CD4-positive, alpha-beta T cell (primary cell): ENCODE data around the gene POLDIP3. TPM values are rescaled to one million over a fixed set of nuclear protein-coding genes. Genes with fewer than 3 reads are reported as not detected.

Experiments
- ATAC-seq: fragments of 200-7000 bp; cut with Tn5 transposase; one replicate; pipeline ENCODE4 v1.10.0; 2022; ENCODE audit warnings: mild to moderate bottlenecking; ENCODE audit not compliant: poor library complexity
- CTCF ChIA-PET: fragments of 350-600 bp; sonication (Branson Sonifier 250); formaldehyde crosslinking; loops from one replicate; lab custom pipeline; 2021; ENCODE audit warnings: antibody characterized with exemption, inconsistent platforms; lab: Charles Lee
- POLR2A ChIA-PET: fragments of 350-600 bp; sonication (Branson Sonifier 250); formaldehyde crosslinking; loops from one replicate; lab custom pipeline; 2021; ENCODE audit warnings: antibody characterized with exemption, inconsistent platforms; lab: Charles Lee
- DNase-seq, 14 experiments: peaks; one replicate each; pipeline ENCODE4 v3.0.0-alpha.2; 2013 to 2020; ENCODE audit warnings: mixed read lengths in 2 of 14
- H3K27ac ChIP-seq, 2 donors: one replicate each; pipeline versions ENCODE4 v1.5.1 to v1.7.0; 2013; ENCODE audit warnings: low read length in 2 of 2, low read depth in 1 of 2, mild to moderate bottlenecking in 1 of 2
- H3K27me3 ChIP-seq, 2 experiments: 1 replicate in 1 of 2; 2 replicates in 1 of 2; pipeline versions ENCODE4 v1.6.1 to v1.7.0; 2013; ENCODE audit warnings: low read length in 2 of 2, control low read depth in 1 of 2, mild to moderate bottlenecking in 1 of 2, moderate library complexity in 1 of 2; ENCODE audit not compliant: insufficient read depth in 2 of 2, control insufficient read depth in 1 of 2
- H3K36me3 ChIP-seq: one replicate; pipeline ENCODE4 v1.6.1; 2013; ENCODE audit warnings: low read length, control low read depth; ENCODE audit not compliant: insufficient read depth
- H3K4me1 ChIP-seq: one replicate; pipeline ENCODE4 v1.6.1; 2013; ENCODE audit warnings: low read length, control low read depth; ENCODE audit not compliant: insufficient read depth
- H3K4me3 ChIP-seq: one replicate; pipeline ENCODE4 v1.5.1; 2013; ENCODE audit warnings: mild to moderate bottlenecking, low read length, moderate library complexity
- H3K9me3 ChIP-seq, 2 experiments: 1 replicate in 1 of 2; 2 replicates in 1 of 2; pipeline versions ENCODE4 v1.6.1 to v1.7.0; 2013; ENCODE audit warnings: low read length in 2 of 2, mild to moderate bottlenecking in 2 of 2, control low read depth in 1 of 2, moderate library complexity in 1 of 2; ENCODE audit not compliant: control insufficient read depth in 1 of 2, insufficient read depth in 1 of 2
- H3K27ac Mint-ChIP-seq: one replicate; pipeline ENCODE4 v1.8.0; 2020; ENCODE audit warnings: mixed read lengths
- H3K27me3 Mint-ChIP-seq: one replicate; pipeline ENCODE4 v1.8.0; 2021; ENCODE audit warnings: mixed read lengths
- H3K36me3 Mint-ChIP-seq: one replicate; pipeline ENCODE4 v1.8.0; 2021; ENCODE audit warnings: low read depth, mixed read lengths
- H3K4me1 Mint-ChIP-seq: one replicate; pipeline ENCODE4 v1.8.0; 2021; ENCODE audit warnings: low read depth, mixed read lengths
- H3K4me3 Mint-ChIP-seq: one replicate; pipeline ENCODE4 v1.8.0; 2020; ENCODE audit warnings: mild to moderate bottlenecking, mixed read lengths
- H3K9me3 Mint-ChIP-seq: one replicate; pipeline ENCODE4 v1.8.0; 2020; ENCODE audit warnings: mixed read lengths
- intact Hi-C, 2 experiments: fragments of 100-400 bp; cut with DNase I in 1 of 2; cut with micrococcal nuclease in 1 of 2; formaldehyde crosslinking; loops; one replicate each; pipeline versions ENCODE4 v1.15.1 to v1.9.0; 2023 to 2025; cut with DNase I, micrococcal nuclease
- total RNA-seq, 174 experiments: library from RNA in 2 of 174; stranded (reverse) in 2 of 174; gene quantifications; one replicate each; pipeline ENCODE4 v1.2.3 and lab custom pipeline; 2021 to 2026
- TF ChIP-seq, protein P1 (sequence below): fragments of 200-600 bp; IDR thresholded peaks from one replicate; pipeline ENCODE4 v1.8.0; 2022; ENCODE audit warnings: antibody characterized with exemption, mild to moderate bottlenecking

The POLDIP3 gene
- total RNA-seq, 2 experiments from 2014 or later = 77.7 to 80.7 TPM

DNA sequence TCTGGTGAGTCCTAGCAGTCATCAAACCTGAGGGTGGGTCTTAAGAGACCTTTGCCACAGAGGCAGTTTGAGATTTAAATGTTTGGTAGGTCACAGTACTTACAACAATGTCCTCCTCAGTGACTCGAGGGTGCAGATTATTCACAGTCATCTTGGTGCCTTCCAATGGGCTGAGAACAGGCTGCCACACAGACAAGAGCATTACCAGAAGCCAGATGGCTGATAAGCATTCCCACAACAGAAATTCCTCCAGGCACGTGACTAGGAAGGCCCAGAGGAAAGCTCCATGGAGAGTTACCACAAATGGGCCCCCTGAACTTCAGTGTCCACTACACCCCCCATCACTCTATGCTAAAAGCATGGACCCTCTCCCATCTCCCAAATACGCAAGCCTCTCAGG, 19.2 kb downstream of the POLDIP3 start:
- Histone ChIP-seq H3K36me3 (peaks cover 85% of the 10 kb centered on the region), H3K4me1 (no peaks in the 10 kb centered on the region), H3K4me3 (no peak overlapping the region), H3K27me3 (no peaks in the 10 kb centered on the region), H3K27ac (no peak overlapping the region), H3K9me3 (no peaks in the 10 kb centered on the region)
- H3K27me3 Mint-ChIP-seq = no peaks in the 10 kb centered on the region
- no peaks in the 10 kb centered on the region for H3K9me3 Mint-ChIP-seq
- TF ChIP-seq, protein P1, sequence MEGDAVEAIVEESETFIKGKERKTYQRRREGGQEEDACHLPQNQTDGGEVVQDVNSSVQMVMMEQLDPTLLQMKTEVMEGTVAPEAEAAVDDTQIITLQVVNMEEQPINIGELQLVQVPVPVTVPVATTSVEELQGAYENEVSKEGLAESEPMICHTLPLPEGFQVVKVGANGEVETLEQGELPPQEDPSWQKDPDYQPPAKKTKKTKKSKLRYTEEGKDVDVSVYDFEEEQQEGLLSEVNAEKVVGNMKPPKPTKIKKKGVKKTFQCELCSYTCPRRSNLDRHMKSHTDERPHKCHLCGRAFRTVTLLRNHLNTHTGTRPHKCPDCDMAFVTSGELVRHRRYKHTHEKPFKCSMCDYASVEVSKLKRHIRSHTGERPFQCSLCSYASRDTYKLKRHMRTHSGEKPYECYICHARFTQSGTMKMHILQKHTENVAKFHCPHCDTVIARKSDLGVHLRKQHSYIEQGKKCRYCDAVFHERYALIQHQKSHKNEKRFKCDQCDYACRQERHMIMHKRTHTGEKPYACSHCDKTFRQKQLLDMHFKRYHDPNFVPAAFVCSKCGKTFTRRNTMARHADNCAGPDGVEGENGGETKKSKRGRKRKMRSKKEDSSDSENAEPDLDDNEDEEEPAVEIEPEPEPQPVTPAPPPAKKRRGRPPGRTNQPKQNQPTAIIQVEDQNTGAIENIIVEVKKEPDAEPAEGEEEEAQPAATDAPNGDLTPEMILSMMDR = no peak
- DNase-seq (no peak), ATAC-seq (no peak)
- H3K4me1 Mint-ChIP-seq = no peaks in the 10 kb centered on the region
- ChIA-PET CTCF (no interaction called here), POLR2A (no interaction called here)
- no peak overlapping the region for H3K4me3 Mint-ChIP-seq
- H3K36me3 Mint-ChIP-seq = peaks cover 94% of the 10 kb centered on the region
- no peak overlapping the region for H3K27ac Mint-ChIP-seq
- intact Hi-C loops = no loop called here

DNA sequence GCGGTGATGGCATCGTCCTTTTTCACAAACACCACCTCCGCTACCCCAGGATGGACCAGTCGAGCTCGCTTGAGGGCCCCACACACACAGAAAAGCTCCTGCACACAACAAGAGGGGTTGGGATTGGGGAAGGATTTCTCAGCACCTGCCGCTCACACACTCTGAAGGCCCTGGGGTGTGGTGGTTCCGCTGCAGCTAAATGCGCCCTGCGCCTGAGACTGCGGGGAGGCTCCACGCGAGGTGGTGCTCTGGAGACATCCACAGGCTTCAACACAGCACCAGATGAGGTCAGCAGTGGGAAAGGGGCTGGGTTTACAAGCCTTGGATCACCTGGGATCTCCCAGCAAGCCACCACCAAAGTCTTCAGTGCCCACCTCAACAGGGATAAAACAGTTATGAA, 22.7 kb downstream of the POLDIP3 start:
- Histone ChIP-seq H3K4me3 (no peak overlapping the region), H3K36me3 (peaks cover 76% of the 10 kb centered on the region), H3K9me3 (no peaks in the 10 kb centered on the region), H3K4me1 (no peaks in the 10 kb centered on the region), H3K27ac (no peak overlapping the region), H3K27me3 (no peaks in the 10 kb centered on the region)
- peaks cover 88% of the 10 kb centered on the region for H3K36me3 Mint-ChIP-seq
- H3K27me3 Mint-ChIP-seq = no peaks in the 10 kb centered on the region
- no peaks in the 10 kb centered on the region for H3K4me1 Mint-ChIP-seq
- ATAC-seq = no peak
- ChIA-PET CTCF (no interaction called here), POLR2A (interaction anchor here (0.6 kb wide), 1 partner anchor 9 kb away, joined by 3 read pairs; no protein-coding TSS in a partner anchor)
- DNase-seq = no peak
- no peak overlapping the region for H3K4me3 Mint-ChIP-seq
- TF ChIP-seq, protein P1 = no peak
- no peak overlapping the region for H3K27ac Mint-ChIP-seq
- intact Hi-C loops = no loop called here
- H3K9me3 Mint-ChIP-seq = no peaks in the 10 kb centered on the region

DNA sequence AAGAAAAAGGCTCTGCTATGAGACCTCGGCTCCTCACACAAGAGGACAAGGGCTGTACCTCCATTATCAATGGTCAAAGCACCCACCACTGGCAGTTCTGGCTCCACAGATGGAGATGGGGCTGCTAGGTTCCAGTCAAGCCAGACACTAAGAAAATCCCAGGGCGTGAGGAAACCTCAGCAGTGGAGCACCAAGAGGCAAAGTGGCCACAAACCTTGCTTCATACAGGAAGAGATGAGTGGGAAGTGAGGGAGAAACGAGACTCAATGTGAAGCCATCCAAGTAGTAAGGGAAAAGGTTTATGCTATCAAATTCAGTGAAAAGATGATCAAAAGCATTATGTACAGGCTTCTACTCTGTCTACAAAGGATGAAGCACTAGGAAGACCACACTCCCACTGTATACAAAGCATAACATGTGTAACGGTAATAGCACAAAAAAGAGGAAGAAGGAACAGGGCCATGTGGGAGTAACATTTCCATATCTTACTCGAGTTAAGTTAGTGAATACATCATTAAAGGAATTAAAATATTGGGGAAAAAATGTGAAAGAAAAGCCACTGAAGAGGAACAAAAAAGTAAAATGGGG, 27.0 kb downstream of the POLDIP3 start:
- H3K36me3 Mint-ChIP-seq = peaks cover 82% of the 10 kb centered on the region
- H3K27ac ChIP-seq = no peak overlapping the region
- ATAC-seq (no peak), DNase-seq (no peak)
- H3K9me3 Mint-ChIP-seq = no peaks in the 10 kb centered on the region
- no peaks in the 10 kb centered on the region for H3K4me1 ChIP-seq
- ChIA-PET CTCF (no interaction called here), POLR2A (no interaction called here)
- intact Hi-C loops = no loop called here
- H3K27me3 ChIP-seq = no peaks in the 10 kb centered on the region
- H3K4me3 Mint-ChIP-seq = no peak overlapping the region
- H3K27ac Mint-ChIP-seq = no peak overlapping the region
- no peak overlapping the region for H3K4me3 ChIP-seq
- peaks cover 71% of the 10 kb centered on the region for H3K36me3 ChIP-seq
- H3K4me1 Mint-ChIP-seq = no peaks in the 10 kb centered on the region
- no peaks in the 10 kb centered on the region for H3K9me3 ChIP-seq
- H3K27me3 Mint-ChIP-seq = no peaks in the 10 kb centered on the region
- TF ChIP-seq, protein P1 = no peak
